GM18498 (cell line): ENCODE data around the gene LRIG2.
"Not testable (repeated sequence)": the region's sequence is repeated elsewhere in the genome, so short reads cannot be mapped to it uniquely, and the experiment has no call there.

Experiments used
- ATAC-seq: cut with Tn5 transposase; IDR thresholded peaks from one replicate; pipeline ENCODE4 v1.9.1; 2021; ENCODE audit warnings: mild to moderate bottlenecking, moderate library complexity; ENCODE audit not compliant: unreplicated experiment

Gene LRIG2

GRCh38 chr1:113057006-113057405 lies 16.0 kb upstream of the LRIG2 start:
- ATAC-seq: no peak

- ATAC-seq: no peak
These were observed 13.9 kb upstream of the LRIG2 start for GRCh38 chr1:113058941-113059706.

- not testable (repeated sequence) for ATAC-seq
These were observed 9.5 kb upstream of the LRIG2 start for GRCh38 chr1:113063456-113063855.

GRCh38 chr1:113072141-113072756 lies 749 bp upstream of the LRIG2 start:
- ATAC-seq: no peak

GRCh38 chr1:113073479-113073950 lies 517 bp downstream of the LRIG2 start:
- ATAC-seq: peak; percentile 27

GRCh38 chr1:113074237-113074636 lies 1.2 kb downstream of the LRIG2 start:
- no peak for ATAC-seq

- ATAC-seq: not testable (repeated sequence)
These were observed 5.0 kb downstream of the LRIG2 start for GRCh38 chr1:113077978-113078377.

GRCh38 chr1:113086541-113086940 lies 13.5 kb downstream of the LRIG2 start:
- no peak for ATAC-seq

GRCh38 chr1:113088972-113089371 lies 16.0 kb downstream of the LRIG2 start:
- ATAC-seq: no peak

- no peak for ATAC-seq
These were observed 17.1 kb downstream of the LRIG2 start for GRCh38 chr1:113090051-113090450.

- ATAC-seq: no peak
These were observed 19.1 kb downstream of the LRIG2 start for GRCh38 chr1:113091988-113092594.

- no peak for ATAC-seq
These were observed 21.5 kb downstream of the LRIG2 start for GRCh38 chr1:113094506-113094905.

GRCh38 chr1:113095790-113096455 lies 22.9 kb downstream of the LRIG2 start:
- no peak for ATAC-seq

- ATAC-seq: no peak
These were observed 23.5 kb downstream of the LRIG2 start for GRCh38 chr1:113096493-113096892.

- ATAC-seq: no peak
These were observed 28.6 kb downstream of the LRIG2 start for GRCh38 chr1:113101588-113101987.

GRCh38 chr1:113103048-113103447 lies 30.1 kb downstream of the LRIG2 start:
- ATAC-seq: no peak

- no peak for ATAC-seq
These were observed 31.0 kb downstream of the LRIG2 start for GRCh38 chr1:113103977-113104376.

GRCh38 chr1:113106910-113107309 lies 33.9 kb downstream of the LRIG2 start:
- ATAC-seq: no peak

- ATAC-seq: no peak
These were observed 37.0 kb downstream of the LRIG2 start for GRCh38 chr1:113109908-113110554.

- no peak for ATAC-seq
These were observed 45.3 kb downstream of the LRIG2 start for GRCh38 chr1:113118266-113118665.

- no peak for ATAC-seq
These were observed 50.7 kb downstream of the LRIG2 start for GRCh38 chr1:113123737-113124136.
